ENCODE measurements around the gene MED12.

The MED12 gene

GRCh38 chrX:71167031-71167781, 48.8 kb downstream of the MED12 start:
- TF ChIP-seq EZH2phosphoT487 (IDR thresholded peaks at IDR 0.05; ENCODE audit: low read depth): no peak
- no peak for TF ChIP-seq CTCF (IDR thresholded peaks at IDR 0.05; ENCODE audit: low read depth, low read length)
- no peaks in the 10 kb centered on the region for H3K4me1 ChIP-seq (ENCODE audit: low read length)

GRCh38 chrX:71168134-71168533, 49.7 kb downstream of the MED12 start:
- TF ChIP-seq EZH2phosphoT487 (IDR thresholded peaks at IDR 0.05; ENCODE audit: low read depth) (no peak), CTCF (IDR thresholded peaks at IDR 0.05; ENCODE audit: low read depth, low read length) (no peak)
- H3K36me3 ChIP-seq (replicated peaks; ENCODE audit: low read depth, low read length): peaks cover 5% of the 10 kb centered on the region
- H3K4me2 ChIP-seq (ENCODE audit: low read length): no peak overlapping the region
- no peak overlapping the region for H3K4me3 ChIP-seq (ENCODE audit: low read length)
- H3K9me3 ChIP-seq (ENCODE audit: insufficient read depth, low read length): no peaks in the 10 kb centered on the region
- no peaks in the 10 kb centered on the region for H3K27me3 ChIP-seq (ENCODE audit: low read depth, low read length)
- H2AFZ ChIP-seq (ENCODE audit: low read depth, low read length): no peak overlapping the region
- no peaks in the 10 kb centered on the region for H3K4me1 ChIP-seq (ENCODE audit: low read length)
- no peak overlapping the region for H3K9ac ChIP-seq (ENCODE audit: low read length)
- no peaks in the 10 kb centered on the region; the same call in 1 of the 2 replicates for H3K79me2 ChIP-seq (ENCODE audit: low read length)
- no peak overlapping the region for H3K27ac ChIP-seq (ENCODE audit: low read length)
- no peaks in the 10 kb centered on the region for H4K20me1 ChIP-seq (ENCODE audit: insufficient read depth, low read length)

More at GRCh38 chrX:71167031-71167781, 48.8 kb downstream of the MED12 start:
- Histone ChIP-seq H3K4me3 (ENCODE audit: low read length) (no peak overlapping the region), H3K9me3 (ENCODE audit: insufficient read depth, low read length) (no peaks in the 10 kb centered on the region), H3K79me2 (ENCODE audit: low read length) (no peaks in the 10 kb centered on the region; the same call in 1 of the 2 replicates), H3K4me2 (ENCODE audit: low read length) (no peak overlapping the region), H3K27ac (ENCODE audit: low read length) (no peak overlapping the region), H2AFZ (ENCODE audit: low read depth, low read length) (no peak overlapping the region), H3K27me3 (ENCODE audit: low read depth, low read length) (no peaks in the 10 kb centered on the region), H3K9ac (ENCODE audit: low read length) (no peak overlapping the region), H3K36me3 (replicated peaks; ENCODE audit: low read depth, low read length) (peaks cover 10% of the 10 kb centered on the region), H4K20me1 (ENCODE audit: insufficient read depth, low read length) (no peaks in the 10 kb centered on the region)

- Histone ChIP-seq H4K20me1 (ENCODE audit: insufficient read depth, low read length) (no peaks in the 10 kb centered on the region), H3K9ac (ENCODE audit: low read length) (no peak overlapping the region), H3K4me3 (ENCODE audit: low read length) (no peak overlapping the region), H3K4me1 (ENCODE audit: low read length) (no peaks in the 10 kb centered on the region), H3K79me2 (ENCODE audit: low read length) (no peaks in the 10 kb centered on the region; the same call in 1 of the 2 replicates), H3K27ac (ENCODE audit: low read length) (no peak overlapping the region), H3K9me3 (ENCODE audit: insufficient read depth, low read length) (no peaks in the 10 kb centered on the region), H3K36me3 (replicated peaks; ENCODE audit: low read depth, low read length) (peaks cover 14% of the 10 kb centered on the region), H2AFZ (ENCODE audit: low read depth, low read length) (no peak overlapping the region), H3K4me2 (ENCODE audit: low read length) (no peak overlapping the region), H3K27me3 (ENCODE audit: low read depth, low read length) (no peaks in the 10 kb centered on the region)
- TF ChIP-seq CTCF (IDR thresholded peaks at IDR 0.05; ENCODE audit: low read depth, low read length) (no peak), EZH2phosphoT487 (IDR thresholded peaks at IDR 0.05; ENCODE audit: low read depth) (no peak)
Measured at GRCh38 chrX:71169586-71169985, 51.2 kb downstream of the MED12 start.

- Histone ChIP-seq H4K20me1 (ENCODE audit: insufficient read depth, low read length) (no peaks in the 10 kb centered on the region), H2AFZ (ENCODE audit: low read depth, low read length) (no peak overlapping the region), H3K79me2 (ENCODE audit: low read length) (no peaks in the 10 kb centered on the region; the same call in 1 of the 2 replicates), H3K4me2 (ENCODE audit: low read length) (no peak overlapping the region), H3K4me1 (ENCODE audit: low read length) (no peaks in the 10 kb centered on the region), H3K36me3 (replicated peaks; ENCODE audit: low read depth, low read length) (peaks cover 21% of the 10 kb centered on the region), H3K9me3 (ENCODE audit: insufficient read depth, low read length) (no peaks in the 10 kb centered on the region), H3K4me3 (ENCODE audit: low read length) (no peak overlapping the region), H3K27me3 (ENCODE audit: low read depth, low read length) (no peaks in the 10 kb centered on the region), H3K27ac (ENCODE audit: low read length) (no peak overlapping the region), H3K9ac (ENCODE audit: low read length) (no peak overlapping the region)
- no peak for TF ChIP-seq EZH2phosphoT487 (IDR thresholded peaks at IDR 0.05; ENCODE audit: low read depth)
Measured at GRCh38 chrX:71170660-71171059, 52.3 kb downstream of the MED12 start.

Data from OCI-LY3 (cell line).